GM19043 (cell line): ENCODE results near the gene CDKN2C.
"Not testable (repeated sequence)": the region's sequence is repeated elsewhere in the genome, so short reads cannot be mapped to it uniquely, and the experiment has no call there.

Source experiments
- ATAC-seq: cut with Tn5 transposase; IDR thresholded peaks from one replicate; pipeline ENCODE4 v1.9.1; 2021; ENCODE audit warnings: low read depth; ENCODE audit not compliant: unreplicated experiment

Gene CDKN2C

GRCh38 chr1:50969611-50970508, at the start of gene CDKN2C:
TSS of gene CDKN2C (plus strand) at chr1:50970245. CDS start at chr1:50970369, 124 bp downstream.
- no peak for ATAC-seq

- ATAC-seq: no peak
These were observed 49.6 kb upstream of the CDKN2C start for GRCh38 chr1:50920409-50920808.

GRCh38 chr1:50921029-50921428, 49.0 kb upstream of the CDKN2C start:
- ATAC-seq: no peak

- ATAC-seq: no peak
These were observed 46.5 kb upstream of the CDKN2C start for GRCh38 chr1:50923564-50923963.

- ATAC-seq: no peak
These were observed 40.6 kb upstream of the CDKN2C start for GRCh38 chr1:50929376-50929958.

- ATAC-seq: no peak
These were observed 39.9 kb upstream of the CDKN2C start for GRCh38 chr1:50930193-50930592.

- ATAC-seq: no peak
These were observed 38.9 kb upstream of the CDKN2C start for GRCh38 chr1:50930965-50931737.

- ATAC-seq: not testable (repeated sequence)
These were observed 38.0 kb upstream of the CDKN2C start for GRCh38 chr1:50932043-50932442.

- ATAC-seq: not testable (repeated sequence)
These were observed 36.3 kb upstream of the CDKN2C start for GRCh38 chr1:50933770-50934169.

GRCh38 chr1:50934838-50935237, 35.2 kb upstream of the CDKN2C start:
- ATAC-seq: no peak

- ATAC-seq: not testable (repeated sequence)
These were observed 34.8 kb upstream of the CDKN2C start for GRCh38 chr1:50935276-50935675.

- ATAC-seq: no peak
These were observed 33.7 kb upstream of the CDKN2C start for GRCh38 chr1:50936321-50936720.

GRCh38 chr1:50940291-50940690, 29.8 kb upstream of the CDKN2C start:
- no peak for ATAC-seq

GRCh38 chr1:50942334-50942733, 27.7 kb upstream of the CDKN2C start:
- no peak for ATAC-seq

GRCh38 chr1:50949286-50949982, 20.6 kb upstream of the CDKN2C start:
- ATAC-seq: no peak

GRCh38 chr1:50950396-50950795, 19.6 kb upstream of the CDKN2C start:
- no peak for ATAC-seq

- ATAC-seq: not testable (repeated sequence)
These were observed 17.5 kb upstream of the CDKN2C start for GRCh38 chr1:50952566-50952965.

GRCh38 chr1:50955116-50955515, 14.9 kb upstream of the CDKN2C start:
- ATAC-seq: no peak

GRCh38 chr1:50959303-50959912, 10.6 kb upstream of the CDKN2C start:
- no peak for ATAC-seq
